Measurements from ENCODE around the gene RPIA. TPM values are rescaled to one million over a fixed set of nuclear protein-coding genes. Genes with fewer than 3 reads are reported as not detected.
"Not testable (repeated sequence)": the region's sequence is repeated elsewhere in the genome, so short reads cannot be mapped to it uniquely, and the experiment has no call there.

RPIA gene
- 10.5 TPM for total RNA-seq
- long read RNA-seq, transcript RPIA-201 (9 exons, 1,848 nt): major isoform, 10 of 13 reads
- long read RNA-seq, partial matches to known transcripts: 1 of 13 reads
- long read RNA-seq, other reads (novel, unspliced or antisense): 2 of 13 reads

- intact Hi-C loops (cut with DNase I): loop anchor here (5.0 kb wide), 1 partner anchor 46 kb away; no protein-coding TSS in a partner anchor
- peak; percentile 100 for DNase-seq (ENCODE audit: low spot score)
These were observed at the start of gene RPIA for GRCh38 chr2:88691339-88692183. TSS of gene RPIA (plus strand) at chr2:88691673. CDS start at chr2:88691699, 26 bp downstream.

- intact Hi-C loops (cut with DNase I): no loop called here
- no peak for DNase-seq (ENCODE audit: low spot score)
These were observed 49.2 kb upstream of the RPIA start for GRCh38 chr2:88642278-88642677.

- DNase-seq (ENCODE audit: low spot score); intact Hi-C loops (cut with DNase I): not testable (repeated sequence)
These were observed 46.1 kb upstream of the RPIA start for GRCh38 chr2:88645291-88645882.

GRCh38 chr2:88651646-88652045 is 39.8 kb upstream of the RPIA start:
- DNase-seq (ENCODE audit: low spot score): no peak
- intact Hi-C loops (cut with DNase I): no loop called here

GRCh38 chr2:88654714-88655113 is 36.8 kb upstream of the RPIA start:
- intact Hi-C loops (cut with DNase I): no loop called here
- DNase-seq (ENCODE audit: low spot score): no peak

- no peak for DNase-seq (ENCODE audit: low spot score)
- intact Hi-C loops (cut with DNase I): no loop called here
These were observed 34.8 kb upstream of the RPIA start for GRCh38 chr2:88656690-88657089.

GRCh38 chr2:88657131-88657530 is 34.3 kb upstream of the RPIA start:
- intact Hi-C loops (cut with DNase I): no loop called here
- no peak for DNase-seq (ENCODE audit: low spot score)

GRCh38 chr2:88658326-88658725 is 33.1 kb upstream of the RPIA start:
- intact Hi-C loops (cut with DNase I): loop anchor here (2.0 kb wide), 1 partner anchor 58 kb away; no protein-coding TSS in a partner anchor

GRCh38 chr2:88658881-88659537 is 32.5 kb upstream of the RPIA start:
- DNase-seq (ENCODE audit: low spot score): no peak
- intact Hi-C loops (cut with DNase I): loop anchor here (1.0 to 2.0 kb wide), 2 partner anchors 32 to 58 kb away; partner anchors contain the start of gene EIF2AK3

More at GRCh38 chr2:88658326-88658725, 33.1 kb upstream of the RPIA start:
- DNase-seq (ENCODE audit: low spot score): no peak

- no peak for DNase-seq (ENCODE audit: low spot score)
- intact Hi-C loops (cut with DNase I): loop anchor here (1.0 to 2.0 kb wide), 2 partner anchors 32 to 59 kb away; partner anchors contain the start of gene EIF2AK3
These were observed 31.9 kb upstream of the RPIA start for GRCh38 chr2:88659538-88659915.

GRCh38 chr2:88660622-88661021 is 30.9 kb upstream of the RPIA start:
- no peak for DNase-seq (ENCODE audit: low spot score)
- intact Hi-C loops (cut with DNase I): no loop called here

- intact Hi-C loops (cut with DNase I): no loop called here
- no peak for DNase-seq (ENCODE audit: low spot score)
These were observed 24.9 kb upstream of the RPIA start for GRCh38 chr2:88666576-88666975.

- no peak for DNase-seq (ENCODE audit: low spot score)
- intact Hi-C loops (cut with DNase I): no loop called here
These were observed 24.3 kb upstream of the RPIA start for GRCh38 chr2:88667219-88667618.

- no peak for DNase-seq (ENCODE audit: low spot score)
- intact Hi-C loops (cut with DNase I): no loop called here
These were observed 22.6 kb upstream of the RPIA start for GRCh38 chr2:88668862-88669261.

GRCh38 chr2:88669482-88670214 is 21.8 kb upstream of the RPIA start:
- DNase-seq (ENCODE audit: low spot score): no peak
- intact Hi-C loops (cut with DNase I): loop anchor here (10.0 kb wide), 2 partner anchors 315 to 475 kb away; no protein-coding TSS in a partner anchor

- intact Hi-C loops (cut with DNase I): loop anchor here (1.0 to 10.0 kb wide), 3 partner anchors 81 to 477 kb away; no protein-coding TSS in a partner anchor
- DNase-seq (ENCODE audit: low spot score): no peak
These were observed 19.6 kb upstream of the RPIA start for GRCh38 chr2:88671786-88672427.

- intact Hi-C loops (cut with DNase I): loop anchor here (10.0 kb wide), 2 partner anchors 319 to 479 kb away; no protein-coding TSS in a partner anchor
- DNase-seq (ENCODE audit: low spot score): no peak
These were observed 18.1 kb upstream of the RPIA start for GRCh38 chr2:88673363-88673762.

GRCh38 chr2:88680266-88680902 is 11.1 kb upstream of the RPIA start:
- DNase-seq (ENCODE audit: low spot score): no peak
- intact Hi-C loops (cut with DNase I): no loop called here

Data from cardiac septum (tissue), 1 donor.